ENCODE data around the gene CERKL.

GRCh38 chr2:181678861-181679543, 22.1 kb upstream of the CERKL start:
- TF ChIP-seq, protein P1, sequence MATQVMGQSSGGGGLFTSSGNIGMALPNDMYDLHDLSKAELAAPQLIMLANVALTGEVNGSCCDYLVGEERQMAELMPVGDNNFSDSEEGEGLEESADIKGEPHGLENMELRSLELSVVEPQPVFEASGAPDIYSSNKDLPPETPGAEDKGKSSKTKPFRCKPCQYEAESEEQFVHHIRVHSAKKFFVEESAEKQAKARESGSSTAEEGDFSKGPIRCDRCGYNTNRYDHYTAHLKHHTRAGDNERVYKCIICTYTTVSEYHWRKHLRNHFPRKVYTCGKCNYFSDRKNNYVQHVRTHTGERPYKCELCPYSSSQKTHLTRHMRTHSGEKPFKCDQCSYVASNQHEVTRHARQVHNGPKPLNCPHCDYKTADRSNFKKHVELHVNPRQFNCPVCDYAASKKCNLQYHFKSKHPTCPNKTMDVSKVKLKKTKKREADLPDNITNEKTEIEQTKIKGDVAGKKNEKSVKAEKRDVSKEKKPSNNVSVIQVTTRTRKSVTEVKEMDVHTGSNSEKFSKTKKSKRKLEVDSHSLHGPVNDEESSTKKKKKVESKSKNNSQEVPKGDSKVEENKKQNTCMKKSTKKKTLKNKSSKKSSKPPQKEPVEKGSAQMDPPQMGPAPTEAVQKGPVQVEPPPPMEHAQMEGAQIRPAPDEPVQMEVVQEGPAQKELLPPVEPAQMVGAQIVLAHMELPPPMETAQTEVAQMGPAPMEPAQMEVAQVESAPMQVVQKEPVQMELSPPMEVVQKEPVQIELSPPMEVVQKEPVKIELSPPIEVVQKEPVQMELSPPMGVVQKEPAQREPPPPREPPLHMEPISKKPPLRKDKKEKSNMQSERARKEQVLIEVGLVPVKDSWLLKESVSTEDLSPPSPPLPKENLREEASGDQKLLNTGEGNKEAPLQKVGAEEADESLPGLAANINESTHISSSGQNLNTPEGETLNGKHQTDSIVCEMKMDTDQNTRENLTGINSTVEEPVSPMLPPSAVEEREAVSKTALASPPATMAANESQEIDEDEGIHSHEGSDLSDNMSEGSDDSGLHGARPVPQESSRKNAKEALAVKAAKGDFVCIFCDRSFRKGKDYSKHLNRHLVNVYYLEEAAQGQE (IDR thresholded peaks at IDR 0.05; ENCODE audit: low read depth) = no peak
- no peak for TF ChIP-seq RAD21 (IDR thresholded peaks at IDR 0.05; ENCODE audit: low read depth)
- no peak for TF ChIP-seq USF1 (IDR thresholded peaks at IDR 0.05)
